Stimulated activated CD4-positive, alpha-beta T cell treated with anti-CD3 and anti-CD28 coated beads, Interleukin-15, amount 100 ng/mL, for 48 hours (primary cell): ENCODE measurements around the gene KHDC4.
"Not testable (repeated sequence)": the region's sequence is repeated elsewhere in the genome, so short reads cannot be mapped to it uniquely, and the experiment has no call there.

Source experiments
- DNase-seq, 2 donors: peaks; one replicate each; pipeline ENCODE4 v3.0.0-alpha.2; 2020; ENCODE audit warnings: low read depth in 2 of 2

The KHDC4 gene

GRCh38 chr1:155940993-155941844 lies 7.0 kb upstream of the KHDC4 start, which contains the start of gene RXFP4:
RXFP4 (plus strand) TSS chr1:155941638; CDS start chr1:155941710, 72 bp downstream.
- DNase-seq: no peak

GRCh38 chr1:155940482-155940992 lies 6.3 kb upstream of the KHDC4 start:
- DNase-seq: no peak

GRCh38 chr1:155938220-155938627 lies 4.0 kb upstream of the KHDC4 start:
- no peak for DNase-seq

- no peak for DNase-seq
Measured at GRCh38 chr1:155934936-155935590, 850 bp upstream of the KHDC4 start.

GRCh38 chr1:155933591-155934096 lies 569 bp downstream of the KHDC4 start:
- no peak for DNase-seq

GRCh38 chr1:155932487-155932886 lies 1.7 kb downstream of the KHDC4 start:
- DNase-seq: no peak

GRCh38 chr1:155932081-155932480 lies 2.1 kb downstream of the KHDC4 start:
- DNase-seq: no peak

- no peak for DNase-seq
Measured at GRCh38 chr1:155931332-155932038, 2.7 kb downstream of the KHDC4 start.

GRCh38 chr1:155930725-155931124 lies 3.5 kb downstream of the KHDC4 start:
- not testable (repeated sequence) for DNase-seq

GRCh38 chr1:155929057-155929456 lies 5.2 kb downstream of the KHDC4 start:
- DNase-seq: no peak

- no peak for DNase-seq
Measured at GRCh38 chr1:155925506-155925905, 8.7 kb downstream of the KHDC4 start.

- no peak for DNase-seq
Measured at GRCh38 chr1:155920717-155921116, 13.5 kb downstream of the KHDC4 start.

- no peak for DNase-seq
Measured at GRCh38 chr1:155919801-155920200, 14.4 kb downstream of the KHDC4 start.

- DNase-seq: no peak
Measured at GRCh38 chr1:155918660-155919059, 15.6 kb downstream of the KHDC4 start.

GRCh38 chr1:155913969-155914757 lies 20.1 kb downstream of the KHDC4 start:
- DNase-seq: no peak

GRCh38 chr1:155912056-155912536 lies 22.1 kb downstream of the KHDC4 start:
- DNase-seq: no peak

- DNase-seq: peak; percentile 74 to 83
Measured at GRCh38 chr1:155911156-155912055, 22.8 kb downstream of the KHDC4 start, which contains the start of gene RIT1. RIT1 (minus strand) TSS chr1:155911349; CDS start chr1:155910761, 588 bp downstream.

GRCh38 chr1:155910621-155911121 lies 23.5 kb downstream of the KHDC4 start:
- DNase-seq: no peak

GRCh38 chr1:155909894-155910293 lies 24.3 kb downstream of the KHDC4 start:
- no peak for DNase-seq

- no peak for DNase-seq
Measured at GRCh38 chr1:155904261-155904660, 30.0 kb downstream of the KHDC4 start.
